Psoas muscle (tissue), 8 donors: ENCODE data around the gene BFSP1. TPM values are rescaled to one million over a fixed set of nuclear protein-coding genes. Genes with fewer than 3 reads are reported as not detected.

Experiments used
- ATAC-seq, 4 donors: fragments of 200-7000 bp; cut with Tn5 transposase; one replicate each; pipeline ENCODE4 v1.9.1; 2020; ENCODE audit warnings: moderate library complexity in 3 of 4, mild to moderate bottlenecking in 2 of 4
- DNase-seq, 2 donors: peaks; one replicate each; pipeline ENCODE4 v3.0.0-alpha.2; 2020
- H3K27ac ChIP-seq: fragments of 200-600 bp; one replicate; pipeline ENCODE4 v1.8.0; 2022
- H3K27me3 ChIP-seq, 3 donors: fragments of 200-600 bp in 1 of 3; one replicate each; pipeline versions ENCODE4 v1.6.1 to v1.8.0; 2013 to 2022; ENCODE audit warnings: low read length in 2 of 3, mild to moderate bottlenecking in 2 of 3, moderate library complexity in 1 of 3; ENCODE audit not compliant: insufficient read depth in 3 of 3
- H3K36me3 ChIP-seq, 2 donors: fragments of 200-600 bp in 1 of 2; one replicate each; pipeline versions ENCODE4 v1.6.1 to v1.8.0; 2013 to 2022; ENCODE audit warnings: low read depth in 1 of 2, mild to moderate bottlenecking in 1 of 2, moderate library complexity in 1 of 2; ENCODE audit not compliant: insufficient read depth in 1 of 2
- H3K4me1 ChIP-seq: fragments of 200-600 bp; one replicate; pipeline ENCODE4 v1.8.0; 2022
- H3K4me3 ChIP-seq: fragments of 200-600 bp; one replicate; pipeline ENCODE4 v1.8.0; 2022; ENCODE audit warnings: mild to moderate bottlenecking
- H3K9me3 ChIP-seq: fragments of 200-600 bp; one replicate; pipeline ENCODE4 v1.8.0; 2022
- WGBS, 3 donors: extraction: QIAGEN DNeasy Blood & Tissue Kit; methylation state at CpG; one replicate each; pipeline versions ENCODE4 v1.1.6 to v1.1.7; 2013; 5-methylcytosine and 5-hydroxymethylcytosine counted together
- intact Hi-C, 2 donors: fragments of 100-400 bp; cut with DNase I; formaldehyde crosslinking; loops; one replicate each; pipeline versions ENCODE4 v1.11.0 to v1.14.2; 2022
- long read RNA-seq, 2 donors: library from polyadenylated mRNA; unstranded; transcript quantifications; one replicate each; pipeline ENCODE4 v2.0.0, GENCODE V29; 2021
- polyA plus RNA-seq, 3 donors: library from polyadenylated mRNA; stranded (reverse); fragments of 200-250 nt; gene quantifications; one replicate each; pipeline ENCODE4 v1.2.3, GENCODE V29; 2013
- total RNA-seq, 4 donors: library from RNA; stranded (reverse); fragmentation: NEBNext Ultra II Directional in 2 of 4; extraction: Animal tissue kit (Norgen Biotek cat#: 25700) in 2 of 4; gene quantifications; one replicate each; pipeline versions ENCODE4 v1.2.1 to v1.2.4, GENCODE V29; 2021 to 2023
- TF ChIP-seq, protein P1 (sequence below): fragments of 200-600 bp; IDR thresholded peaks from one replicate; pipeline ENCODE4 v1.8.0; 2022; ENCODE audit warnings: antibody characterized with exemption
- donor health status: healthy with polysubstance abuse.
- donor health status: DM: no; HTN: no; CAD: no; lungs with moderate emphysema.
- donor health status: Bipolar disorder and iron deficiency.
- donor health status: healthy.
- donor health status: DM: yes; HTN: yes; CAD: no.
- donor health status: DM: no; HTN: no; CAD: no.
- donor health status: DM: no; HTN: no; CAD: no.
- donor health status: DM: yes; HTN: yes; CAD: no.

Gene BFSP1
- under 1 TPM in 3 of 4 donors, not detected in 1; 0.30 to 0.57 (median 0.34) TPM for total RNA-seq
- polyA plus RNA-seq, result under 1 TPM; 0.12 to 0.18 (median 0.17) TPM
- long read RNA-seq, donor 1, result 0 reads
- long read RNA-seq, donor 2, result 0 reads

DNA sequence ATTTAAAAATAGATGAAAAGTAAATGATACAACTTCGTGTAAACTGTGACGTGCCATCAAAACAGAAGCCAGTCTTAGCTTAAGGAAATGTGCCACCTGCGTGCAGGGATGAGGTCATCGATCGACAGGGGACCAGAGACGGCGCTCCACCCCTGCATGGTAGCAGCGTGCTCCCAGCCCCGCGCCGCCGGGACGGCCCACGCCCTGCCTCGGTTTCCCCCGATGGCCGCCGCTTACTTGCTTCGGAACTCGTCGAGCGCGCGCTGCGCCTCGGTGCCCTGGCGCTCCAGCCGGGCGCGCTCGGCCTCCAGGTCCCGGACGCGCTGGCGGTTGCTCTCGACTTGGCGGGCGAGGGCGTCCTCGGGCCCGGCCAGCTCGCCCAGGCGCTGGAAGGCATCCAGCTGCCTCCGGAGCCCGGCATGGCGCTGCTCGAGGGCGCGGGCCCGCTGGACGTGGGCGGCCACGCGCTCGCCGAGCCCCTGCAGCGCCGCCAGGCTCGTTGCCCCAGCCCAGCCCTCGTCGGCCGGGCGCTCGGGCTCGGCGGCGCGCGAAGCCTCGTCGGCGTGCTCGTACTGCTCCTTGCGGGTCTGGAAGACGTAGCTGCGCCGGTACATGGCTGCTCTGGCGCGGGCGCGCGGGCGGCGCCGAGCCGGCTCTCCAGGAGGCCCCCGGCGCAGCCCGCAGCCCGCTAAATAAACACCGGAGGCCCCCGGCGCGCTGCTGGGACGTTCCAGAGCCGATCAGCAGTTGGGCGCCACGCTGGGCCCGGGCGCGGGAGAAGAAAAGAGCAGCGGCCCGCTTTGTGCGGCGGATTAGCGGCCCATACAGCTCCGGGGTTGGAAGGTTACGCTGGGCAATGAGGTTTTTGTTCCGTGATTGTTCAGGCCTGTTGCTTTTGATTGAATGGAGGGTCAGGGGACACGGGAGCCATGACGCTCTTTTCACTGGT lies at the start of gene BFSP1:
Gene BFSP1 (minus strand): TSS at position 664 of the 949 bp plus-strand sequence. CDS start 50 bp downstream, at position 614.
- peaks cover 4% of the 10 kb centered on the region for H3K4me1 ChIP-seq
- 2 to 6% (median 3%) methylated on average over 98 to 111 of the region's 111 CpGs for WGBS, 3 donors
- peak within 1 kb of the TSS; percentile 60 for H3K27ac ChIP-seq
- H3K4me3 ChIP-seq, result peak within 1 kb of the TSS; percentile 70
- DNase-seq (peak; percentile 53 to 69), ATAC-seq (peak; percentile 77 to 89 (median 82))
- TF ChIP-seq, protein P1, sequence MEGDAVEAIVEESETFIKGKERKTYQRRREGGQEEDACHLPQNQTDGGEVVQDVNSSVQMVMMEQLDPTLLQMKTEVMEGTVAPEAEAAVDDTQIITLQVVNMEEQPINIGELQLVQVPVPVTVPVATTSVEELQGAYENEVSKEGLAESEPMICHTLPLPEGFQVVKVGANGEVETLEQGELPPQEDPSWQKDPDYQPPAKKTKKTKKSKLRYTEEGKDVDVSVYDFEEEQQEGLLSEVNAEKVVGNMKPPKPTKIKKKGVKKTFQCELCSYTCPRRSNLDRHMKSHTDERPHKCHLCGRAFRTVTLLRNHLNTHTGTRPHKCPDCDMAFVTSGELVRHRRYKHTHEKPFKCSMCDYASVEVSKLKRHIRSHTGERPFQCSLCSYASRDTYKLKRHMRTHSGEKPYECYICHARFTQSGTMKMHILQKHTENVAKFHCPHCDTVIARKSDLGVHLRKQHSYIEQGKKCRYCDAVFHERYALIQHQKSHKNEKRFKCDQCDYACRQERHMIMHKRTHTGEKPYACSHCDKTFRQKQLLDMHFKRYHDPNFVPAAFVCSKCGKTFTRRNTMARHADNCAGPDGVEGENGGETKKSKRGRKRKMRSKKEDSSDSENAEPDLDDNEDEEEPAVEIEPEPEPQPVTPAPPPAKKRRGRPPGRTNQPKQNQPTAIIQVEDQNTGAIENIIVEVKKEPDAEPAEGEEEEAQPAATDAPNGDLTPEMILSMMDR, result peak; percentile 7
- H3K27me3 ChIP-seq, result no peaks in the 10 kb centered on the region
- H3K9me3 ChIP-seq, result no peaks in the 10 kb centered on the region
- intact Hi-C loops, result loop anchor here in 1 of 2 donors (10.0 kb wide), 2 partner anchors 374 to 464 kb away; no protein-coding TSS in a partner anchor
- no peaks in the 10 kb centered on the region for H3K36me3 ChIP-seq

DNA sequence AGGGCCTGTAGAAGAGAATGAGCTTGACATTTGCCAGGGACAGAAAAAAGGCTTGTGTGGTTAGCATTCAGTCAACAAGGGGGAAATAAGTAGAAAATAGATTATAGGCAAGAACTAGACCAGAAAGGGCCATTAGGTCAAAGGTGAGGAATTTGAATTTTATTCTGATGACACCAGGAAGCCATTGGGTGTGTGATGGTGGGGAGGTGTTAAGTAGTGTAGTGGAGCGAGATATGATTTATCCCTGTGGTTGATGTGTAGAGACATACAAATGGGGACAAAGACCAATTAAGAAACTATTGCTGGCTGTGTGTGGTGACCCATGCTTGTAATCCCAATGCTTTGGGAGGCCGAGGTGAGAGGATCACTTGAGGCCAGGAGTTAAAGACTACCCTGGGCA lies 49.7 kb upstream of the BFSP1 start:
- intact Hi-C loops, result no loop called here
- ATAC-seq, result no peak
- 93 to 100% (median 96%) methylated on average over 2 of the region's 2 CpGs for WGBS, 3 donors

DNA sequence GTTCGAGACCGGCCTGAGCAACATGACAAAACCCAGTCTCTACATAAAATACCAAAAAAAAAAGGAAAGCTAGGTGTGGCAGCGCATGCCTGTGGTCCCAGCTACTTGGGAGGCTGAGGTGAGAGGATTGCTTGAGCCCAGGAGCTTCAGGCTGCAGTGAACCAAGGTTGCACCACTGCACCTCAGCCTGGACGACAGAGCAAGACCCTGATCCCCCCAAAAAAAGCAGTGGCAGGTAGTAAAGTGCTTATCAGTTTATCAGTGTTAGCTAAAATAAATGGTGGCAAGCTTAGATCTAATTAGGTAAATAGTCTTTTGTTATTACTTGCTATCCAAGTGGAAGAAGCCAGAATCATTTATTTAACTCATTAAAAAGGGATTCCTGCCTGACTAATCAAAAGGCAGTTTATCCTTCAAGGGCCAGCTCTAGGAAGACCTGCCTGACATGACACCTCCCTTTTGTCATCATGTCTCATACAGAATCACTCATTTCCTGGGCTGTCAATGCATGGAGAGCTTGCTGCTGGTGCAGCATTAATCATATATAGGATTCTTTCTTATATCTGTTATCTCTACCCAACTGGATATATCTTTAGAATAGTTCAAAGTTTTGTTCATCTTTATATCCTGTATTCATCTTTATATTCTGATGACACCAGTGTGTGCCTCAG lies 48.3 kb upstream of the BFSP1 start:
- Histone ChIP-seq H3K27me3 (no peaks in the 10 kb centered on the region), H3K27ac (no peak overlapping the region), H3K4me3 (no peak overlapping the region), H3K36me3 (no peaks in the 10 kb centered on the region), H3K4me1 (peaks cover 25% of the 10 kb centered on the region), H3K9me3 (no peaks in the 10 kb centered on the region)
- intact Hi-C loops, result no loop called here
- ATAC-seq (no peak), DNase-seq (no peak)
- TF ChIP-seq, protein P1, result no peak
- 96 to 97% (median 96%) methylated on average over 4 of the region's 4 CpGs for WGBS, 3 donors

More for the DNA sequence above, 49.7 kb upstream of the BFSP1 start:
- DNase-seq, result no peak
- no peaks in the 10 kb centered on the region for H3K36me3 ChIP-seq
- H3K9me3 ChIP-seq, result no peaks in the 10 kb centered on the region
- no peak overlapping the region for H3K4me3 ChIP-seq
- no peaks in the 10 kb centered on the region for H3K27me3 ChIP-seq
- TF ChIP-seq, protein P1, result no peak
- peaks cover 38% of the 10 kb centered on the region for H3K4me1 ChIP-seq
- H3K27ac ChIP-seq, result no peak overlapping the region

DNA sequence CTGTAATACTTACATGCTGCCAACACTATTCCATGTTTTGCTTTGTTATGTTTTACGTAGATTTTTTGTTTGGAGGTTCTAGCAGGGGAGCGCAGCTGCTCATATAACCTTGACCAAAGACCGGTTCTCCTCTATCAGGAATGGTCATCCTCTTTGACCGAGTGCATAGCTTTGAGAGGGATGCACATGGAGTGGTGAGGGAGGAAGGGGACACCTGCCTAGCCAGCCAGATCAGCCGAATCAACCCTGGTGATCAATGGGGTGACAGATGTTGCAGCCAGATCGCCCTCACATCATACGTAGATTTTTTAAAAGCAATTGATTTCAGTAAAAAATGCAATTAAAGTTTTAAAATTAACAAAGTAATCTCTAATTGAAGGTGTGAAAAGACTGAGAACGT lies 45.0 kb upstream of the BFSP1 start:
- intact Hi-C loops, result no loop called here
- DNase-seq (no peak), ATAC-seq (no peak)
- Histone ChIP-seq H3K9me3 (no peaks in the 10 kb centered on the region), H3K36me3 (no peaks in the 10 kb centered on the region), H3K27ac (no peak overlapping the region), H3K27me3 (no peaks in the 10 kb centered on the region), H3K4me3 (no peak overlapping the region), H3K4me1 (peaks cover 19% of the 10 kb centered on the region)
- WGBS, 3 donors, result 67 to 82% (median 70%) methylated on average over 8 of the region's 8 CpGs
- TF ChIP-seq, protein P1, result no peak
